Neural crest cell (in vitro differentiated cells): ENCODE results near the gene GPR132. TPM values are rescaled to one million over a fixed set of nuclear protein-coding genes. Genes with fewer than 3 reads are reported as not detected.

Experiments used
- DNase-seq: peaks from one replicate; pipeline ENCODE4 v3.0.0; 2021; ENCODE audit warnings: low read depth, mixed read lengths, low spot score
- H3K27ac Mint-ChIP-seq: one replicate; pipeline ENCODE4 v1.8.0; 2021; ENCODE audit warnings: mild to moderate bottlenecking, mixed read lengths; ENCODE audit not compliant: unreplicated experiment
- H3K27me3 Mint-ChIP-seq: 2 replicates; pipeline ENCODE4 v1.8.0; 2021; ENCODE audit warnings: low read depth, mild to moderate bottlenecking, mixed read lengths
- H3K36me3 Mint-ChIP-seq: 2 replicates; pipeline ENCODE4 v1.8.0; 2021; ENCODE audit warnings: low read depth, mild to moderate bottlenecking, mixed read lengths
- H3K4me1 Mint-ChIP-seq: 2 replicates; pipeline ENCODE4 v1.8.0; 2021; ENCODE audit warnings: mixed read lengths
- H3K4me3 Mint-ChIP-seq: one replicate; pipeline ENCODE4 v1.8.0; 2021; ENCODE audit warnings: mild to moderate bottlenecking, mixed read lengths
- H3K9me3 Mint-ChIP-seq: 2 replicates; pipeline ENCODE4 v1.8.0; 2021; ENCODE audit warnings: mixed read lengths
- CTCF ChIP-seq: fragments of 200-600 bp; sonication (generic); conservative IDR thresholded peaks from 2 replicates; pipeline ENCODE4 v1.5.0; 2021; ENCODE audit warnings: antibody characterized with exemption, mild to moderate bottlenecking
- total RNA-seq: library from RNA; stranded (reverse); gene quantifications from 2 replicates; pipeline ENCODE4 v1.2.1, GENCODE V29; 2021

The GPR132 gene
- total RNA-seq, 1 donor from 2014 or later: not detected

- H3K27ac Mint-ChIP-seq: no peak overlapping the region
Measured at GRCh38 chr14:105059925-105060565, 5.2 kb downstream of the GPR132 start.

GRCh38 chr14:105059035-105059924 is 6.0 kb downstream of the GPR132 start:
- Mint-ChIP-seq H3K9me3 (no peaks in the 10 kb centered on the region), H3K27ac (no peak overlapping the region)
- no peak for TF ChIP-seq CTCF

More at GRCh38 chr14:105059925-105060565, 5.2 kb downstream of the GPR132 start:
- no peaks in the 10 kb centered on the region for H3K9me3 Mint-ChIP-seq
- H3K4me1 Mint-ChIP-seq: peaks cover 3% of the 10 kb centered on the region
- H3K36me3 Mint-ChIP-seq: no peaks in the 10 kb centered on the region
- no peak overlapping the region for H3K4me3 Mint-ChIP-seq
- TF ChIP-seq CTCF: no peak
- no peaks in the 10 kb centered on the region for H3K27me3 Mint-ChIP-seq
- DNase-seq: no peak

GRCh38 chr14:105058521-105059034 is 6.7 kb downstream of the GPR132 start:
- no peak overlapping the region for H3K4me3 Mint-ChIP-seq
- H3K9me3 Mint-ChIP-seq: no peaks in the 10 kb centered on the region
- H3K36me3 Mint-ChIP-seq: no peaks in the 10 kb centered on the region
- H3K27ac Mint-ChIP-seq: no peak overlapping the region
- H3K4me1 Mint-ChIP-seq: peaks cover 3% of the 10 kb centered on the region
- DNase-seq: no peak
- H3K27me3 Mint-ChIP-seq: peaks cover 3% of the 10 kb centered on the region
- TF ChIP-seq CTCF: no peak

More at GRCh38 chr14:105059035-105059924, 6.0 kb downstream of the GPR132 start:
- H3K4me3 Mint-ChIP-seq: no peak overlapping the region
- H3K27me3 Mint-ChIP-seq: no peaks in the 10 kb centered on the region
- no peak for DNase-seq
- peaks cover 3% of the 10 kb centered on the region for H3K4me1 Mint-ChIP-seq
- no peaks in the 10 kb centered on the region for H3K36me3 Mint-ChIP-seq

GRCh38 chr14:105056303-105056831 is 8.9 kb downstream of the GPR132 start:
- no peaks in the 10 kb centered on the region for H3K36me3 Mint-ChIP-seq

More at GRCh38 chr14:105056303-105056831, 8.9 kb downstream of the GPR132 start:
- no peak overlapping the region for H3K4me3 Mint-ChIP-seq
- H3K9me3 Mint-ChIP-seq: no peaks in the 10 kb centered on the region
- H3K27ac Mint-ChIP-seq: no peak overlapping the region
- no peak for TF ChIP-seq CTCF
- no peak for DNase-seq
- peaks cover 3% of the 10 kb centered on the region for H3K27me3 Mint-ChIP-seq
- H3K4me1 Mint-ChIP-seq: peaks cover 3% of the 10 kb centered on the region
